Fibroblast of the aortic adventitia (primary cell): ENCODE data around the gene CASQ2. TPM values are rescaled to one million over a fixed set of nuclear protein-coding genes. Genes with fewer than 3 reads are reported as not detected.

Experiments used
- DNase-seq: peaks from one replicate; pipeline ENCODE4 v3.0.0-alpha.2; 2010; ENCODE audit warnings: low read depth
- H3K4me3 ChIP-seq: 2 replicates; pipeline ENCODE4 v1.5.1; 2011; ENCODE audit warnings: low read depth, mild to moderate bottlenecking, control low read depth, low read length, moderate library complexity
- CTCF ChIP-seq: IDR thresholded peaks from 2 replicates; pipeline ENCODE4 v1.5.1; 2011; ENCODE audit warnings: mild to moderate bottlenecking, low read length, control low read depth, inconsistent platforms; ENCODE audit not compliant: insufficient read depth
- total RNA-seq: library from RNA; depleted of rRNA; stranded (reverse); fragments of >200 nt; gene quantifications from 2 replicates; pipeline ENCODE4 v1.2.3, GENCODE V29; 2012; ENCODE audit warnings: low replicate concordance

CASQ2 gene
- total RNA-seq, 1 donor: not detected

- DNase-seq: no peak
- no peak overlapping the region for H3K4me3 ChIP-seq
- no peak for TF ChIP-seq CTCF
These were observed 90.9 kb downstream of the CASQ2 start for GRCh38 chr1:115677565-115677964.

GRCh38 chr1:115677182-115677555 is 91.3 kb downstream of the CASQ2 start:
- H3K4me3 ChIP-seq: no peak overlapping the region
- DNase-seq: no peak
- TF ChIP-seq CTCF: no peak

GRCh38 chr1:115676498-115677181 is 91.9 kb downstream of the CASQ2 start:
- no peak for TF ChIP-seq CTCF
- no peak overlapping the region for H3K4me3 ChIP-seq
- DNase-seq: no peak

GRCh38 chr1:115672224-115673009 is 96.1 kb downstream of the CASQ2 start:
- DNase-seq: no peak
- TF ChIP-seq CTCF: no peak
- H3K4me3 ChIP-seq: no peak overlapping the region

GRCh38 chr1:115671176-115671934 is 97.2 kb downstream of the CASQ2 start:
- no peak for TF ChIP-seq CTCF
- DNase-seq: no peak
- H3K4me3 ChIP-seq: no peak overlapping the region

- no peak for DNase-seq
- no peak overlapping the region for H3K4me3 ChIP-seq
- no peak for TF ChIP-seq CTCF
These were observed 97.9 kb downstream of the CASQ2 start for GRCh38 chr1:115670476-115671175.
